SU-DHL-6 (cell line): ENCODE measurements around the gene THSD7A.

Source experiments
- EZH2phosphoT487 ChIP-seq: fragments of 200-600 bp; sonication (generic), shearing (Covaris generic); conservative IDR thresholded peaks from 2 replicates; pipeline ENCODE4 v1.6.1; 2018; ENCODE audit warnings: mild to moderate bottlenecking, antibody characterized with exemption, low read length, moderate library complexity, mixed read lengths
- TF ChIP-seq, protein P1 (sequence below): fragments of 200-600 bp; sonication (generic); IDR thresholded peaks from one replicate; pipeline ENCODE4 v1.5.1; 2017; ENCODE audit warnings: antibody characterized with exemption, mild to moderate bottlenecking, low read length, moderate library complexity; ENCODE audit not compliant: insufficient read depth, poor library complexity, severe bottlenecking

DNA sequence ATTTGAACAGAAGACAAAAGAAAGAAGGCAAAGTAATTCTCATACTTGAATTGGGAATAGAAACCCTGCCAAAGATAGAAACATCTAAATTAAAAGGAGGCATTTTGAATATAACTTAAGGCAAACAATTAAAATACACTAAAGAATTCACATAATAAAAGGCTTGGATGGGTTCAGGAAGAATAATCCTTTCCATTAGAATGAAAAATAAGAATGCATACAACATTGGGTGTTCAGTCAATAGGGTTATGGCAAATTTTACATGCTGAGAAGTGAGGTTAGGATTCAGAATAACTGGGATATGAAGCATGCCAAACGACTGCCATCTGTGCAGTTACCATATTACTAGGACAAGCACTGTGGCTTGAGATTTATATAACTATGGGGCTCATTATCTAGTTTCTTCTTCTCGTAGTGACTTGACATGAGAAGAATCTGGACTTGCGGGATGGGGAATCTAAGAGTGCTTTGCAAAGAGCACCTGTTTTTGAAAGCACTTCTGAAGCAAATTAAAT is 326.5 kb downstream of the THSD7A start:
- TF ChIP-seq, protein P1, sequence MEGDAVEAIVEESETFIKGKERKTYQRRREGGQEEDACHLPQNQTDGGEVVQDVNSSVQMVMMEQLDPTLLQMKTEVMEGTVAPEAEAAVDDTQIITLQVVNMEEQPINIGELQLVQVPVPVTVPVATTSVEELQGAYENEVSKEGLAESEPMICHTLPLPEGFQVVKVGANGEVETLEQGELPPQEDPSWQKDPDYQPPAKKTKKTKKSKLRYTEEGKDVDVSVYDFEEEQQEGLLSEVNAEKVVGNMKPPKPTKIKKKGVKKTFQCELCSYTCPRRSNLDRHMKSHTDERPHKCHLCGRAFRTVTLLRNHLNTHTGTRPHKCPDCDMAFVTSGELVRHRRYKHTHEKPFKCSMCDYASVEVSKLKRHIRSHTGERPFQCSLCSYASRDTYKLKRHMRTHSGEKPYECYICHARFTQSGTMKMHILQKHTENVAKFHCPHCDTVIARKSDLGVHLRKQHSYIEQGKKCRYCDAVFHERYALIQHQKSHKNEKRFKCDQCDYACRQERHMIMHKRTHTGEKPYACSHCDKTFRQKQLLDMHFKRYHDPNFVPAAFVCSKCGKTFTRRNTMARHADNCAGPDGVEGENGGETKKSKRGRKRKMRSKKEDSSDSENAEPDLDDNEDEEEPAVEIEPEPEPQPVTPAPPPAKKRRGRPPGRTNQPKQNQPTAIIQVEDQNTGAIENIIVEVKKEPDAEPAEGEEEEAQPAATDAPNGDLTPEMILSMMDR: no peak
- TF ChIP-seq EZH2phosphoT487: no peak
